ENCODE measurements around the gene MOSPD2. TPM values are rescaled to one million over a fixed set of nuclear protein-coding genes. Genes with fewer than 3 reads are reported as not detected.

Gene MOSPD2
- total RNA-seq, 1 experiment from 2014 or later: 6.4 TPM

DNA sequence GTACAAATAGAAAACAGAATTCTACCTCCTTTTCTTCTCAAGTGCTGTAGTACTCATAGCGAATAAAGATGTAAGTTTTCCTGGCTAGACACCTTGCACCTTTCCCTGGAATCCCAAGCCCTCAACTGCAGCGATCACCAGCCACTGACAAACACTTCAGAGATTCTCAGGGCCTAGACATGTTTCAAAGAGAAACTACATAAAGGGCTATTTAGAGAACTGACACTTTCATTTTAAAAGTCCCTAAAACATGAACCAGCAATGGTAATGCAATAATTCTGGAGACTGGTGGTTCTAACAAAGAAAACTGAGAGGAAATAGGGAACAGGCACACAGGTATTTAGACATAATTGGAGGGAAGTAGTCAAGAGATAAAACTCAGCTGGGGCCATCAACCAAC, 36.1 kb upstream of the MOSPD2 start:
- Mint-ChIP-seq H3K27me3 (ENCODE audit: low read depth) (no peaks in the 10 kb centered on the region), H3K36me3 (ENCODE audit: insufficient read depth in 1 of 3, low read depth in 3 of 3) (peaks cover 23 to 34% (median 33%) of the 10 kb centered on the region in 3 experiments), H3K27ac (no peak overlapping the region), H3K4me1 (no peaks in the 10 kb centered on the region), H3K9me3 (peaks cover 61 to 65% of the 10 kb centered on the region in 2 experiments), H3K4me3 (no peak overlapping the region)
- H4K5ac ChIP-seq (ENCODE audit: insufficient read length, low read depth, low read length): no peak overlapping the region
- no peak overlapping the region for H3K4ac ChIP-seq (ENCODE audit: low read depth, low read length)
- H3K79me2 ChIP-seq (ENCODE audit: insufficient read depth, low read length): no peaks in the 10 kb centered on the region
- no peak overlapping the region for H2BK5ac ChIP-seq (ENCODE audit: insufficient read length, low read length)
- no peak overlapping the region for H2AFZ ChIP-seq (ENCODE audit: low read length)
- no peak overlapping the region for H2BK15ac ChIP-seq (ENCODE audit: low read depth, low read length)
- H3K27ac ChIP-seq (ENCODE audit: insufficient read length, low read depth, low read length): no peak overlapping the region
- no peak for DNase-seq
- H3K4me1 ChIP-seq (ENCODE audit: insufficient read depth, low read length): no peaks in the 10 kb centered on the region
- H3K4me2 ChIP-seq (ENCODE audit: insufficient read depth, insufficient read length, low read length): no peak overlapping the region
- no peaks in the 10 kb centered on the region for H3K27me3 ChIP-seq (ENCODE audit: insufficient read depth, low read length)
- no peak overlapping the region for H2BK12ac ChIP-seq (ENCODE audit: insufficient read length, low read depth, low read length)
- no peak overlapping the region for H4K91ac ChIP-seq (ENCODE audit: insufficient read length, low read depth, low read length)
- no peak overlapping the region for H3K56ac ChIP-seq (ENCODE audit: insufficient read length, low read depth, low read length)
- no peak overlapping the region for H3K14ac ChIP-seq (ENCODE audit: insufficient read depth, low read length)
- H2AK5ac ChIP-seq (ENCODE audit: insufficient read length, low read length): no peak overlapping the region
- TF ChIP-seq, protein P1, sequence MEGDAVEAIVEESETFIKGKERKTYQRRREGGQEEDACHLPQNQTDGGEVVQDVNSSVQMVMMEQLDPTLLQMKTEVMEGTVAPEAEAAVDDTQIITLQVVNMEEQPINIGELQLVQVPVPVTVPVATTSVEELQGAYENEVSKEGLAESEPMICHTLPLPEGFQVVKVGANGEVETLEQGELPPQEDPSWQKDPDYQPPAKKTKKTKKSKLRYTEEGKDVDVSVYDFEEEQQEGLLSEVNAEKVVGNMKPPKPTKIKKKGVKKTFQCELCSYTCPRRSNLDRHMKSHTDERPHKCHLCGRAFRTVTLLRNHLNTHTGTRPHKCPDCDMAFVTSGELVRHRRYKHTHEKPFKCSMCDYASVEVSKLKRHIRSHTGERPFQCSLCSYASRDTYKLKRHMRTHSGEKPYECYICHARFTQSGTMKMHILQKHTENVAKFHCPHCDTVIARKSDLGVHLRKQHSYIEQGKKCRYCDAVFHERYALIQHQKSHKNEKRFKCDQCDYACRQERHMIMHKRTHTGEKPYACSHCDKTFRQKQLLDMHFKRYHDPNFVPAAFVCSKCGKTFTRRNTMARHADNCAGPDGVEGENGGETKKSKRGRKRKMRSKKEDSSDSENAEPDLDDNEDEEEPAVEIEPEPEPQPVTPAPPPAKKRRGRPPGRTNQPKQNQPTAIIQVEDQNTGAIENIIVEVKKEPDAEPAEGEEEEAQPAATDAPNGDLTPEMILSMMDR (conservative IDR thresholded peaks at IDR 0.05): no peak
- no CpG with 5 or more reads among the region's 2 CpGs for WGBS (ENCODE audit: extremely low coverage, insufficient read length, low lambda C conversion rate)
- H3K23ac ChIP-seq (ENCODE audit: insufficient read length, low read depth, low read length): no peak overlapping the region
- H3T11ph ChIP-seq (ENCODE audit: low read length): no peak overlapping the region
- H3K23me2 ChIP-seq (ENCODE audit: insufficient read length, low read depth, low read length, poor library complexity, severe bottlenecking): no peaks in the 10 kb centered on the region
- no peak overlapping the region for H3K9ac ChIP-seq (ENCODE audit: extremely low read depth, insufficient read length, low read length)
- H3K9me3 ChIP-seq (ENCODE audit: control insufficient read depth, low read depth, low read length): no peaks in the 10 kb centered on the region
- H4K20me1 ChIP-seq (ENCODE audit: control insufficient read depth, insufficient read depth, insufficient read length): no peaks in the 10 kb centered on the region
- no peaks in the 10 kb centered on the region for H3K79me1 ChIP-seq (ENCODE audit: insufficient read depth, low read depth, low read length, poor library complexity, severe bottlenecking)
- no peak overlapping the region for H2BK20ac ChIP-seq (ENCODE audit: low read depth, low read length, poor library complexity, severe bottlenecking)
- H3K18ac ChIP-seq (ENCODE audit: insufficient read length, low read depth, low read length): no peak overlapping the region
- no peak overlapping the region for H4K8ac ChIP-seq (replicated peaks; ENCODE audit: insufficient read length, low read depth, low read length)
- no peak overlapping the region for H2BK120ac ChIP-seq (ENCODE audit: low read depth, low read length, poor library complexity, severe bottlenecking)

All from H9 (cell line).